AG04450 (cell line): ENCODE results near the gene ASCL2. TPM values are rescaled to one million over a fixed set of nuclear protein-coding genes. Genes with fewer than 3 reads are reported as not detected.

Experiments used
- CTCF ChIA-PET: fragments of 300-600, 350-600 bp; formaldehyde crosslinking; extraction: SDS; loops from one replicate; lab custom pipeline; 2022; ENCODE audit warnings: antibody characterized with exemption, inconsistent platforms; lab: Charles Lee
- POLR2A ChIA-PET: fragments of 350-600 bp; formaldehyde crosslinking; extraction: SDS; loops from one replicate; lab custom pipeline; 2021; ENCODE audit warnings: antibody characterized with exemption, inconsistent platforms; lab: Yijun Ruan, JAX
- DNase-seq: peaks from one replicate; pipeline ENCODE4 v3.0.0-alpha.2; 2011; ENCODE audit warnings: low read depth, low spot score
- H3K27ac ChIP-seq: one replicate; pipeline ENCODE4 v1.5.1; 2012; ENCODE audit warnings: low read depth, low read length, control low read depth
- H3K27me3 ChIP-seq: one replicate; pipeline ENCODE4 v1.6.0; 2012; ENCODE audit warnings: low read length; ENCODE audit not compliant: control insufficient read depth, insufficient read depth
- H3K4me3 ChIP-seq: 2 replicates; pipeline ENCODE4 v1.5.1; 2011; ENCODE audit warnings: mild to moderate bottlenecking, low read depth, low read length, control low read depth
- H3K9me3 ChIP-seq: 2 replicates; pipeline ENCODE4 v1.5.1; 2012; ENCODE audit warnings: low read length; ENCODE audit not compliant: control insufficient read depth, insufficient read depth
- CTCF ChIP-seq: IDR thresholded peaks from 2 replicates; pipeline ENCODE4 v1.5.1; 2011; ENCODE audit warnings: low read depth, low read length, control low read depth, inconsistent platforms
- polyA plus RNA-seq: library from polyadenylated mRNA; depleted of rRNA; stranded (reverse); fragments of >200 nt; gene quantifications from 2 replicates; pipeline ENCODE4 v1.2.3, GENCODE V29; 2011

Gene ASCL2
- polyA plus RNA-seq, 1 experiment: not detected

GRCh38 chr11:2233693-2234455 is 36.5 kb downstream of the ASCL2 start:
- CTCF ChIA-PET: no interaction called here
- no peak overlapping the region for H3K4me3 ChIP-seq
- POLR2A ChIA-PET: no interaction called here
- H3K9me3 ChIP-seq: no peaks in the 10 kb centered on the region
- no peak for TF ChIP-seq CTCF
- peaks cover 14% of the 10 kb centered on the region for H3K27me3 ChIP-seq
- H3K27ac ChIP-seq: no peak overlapping the region
- DNase-seq: no peak

- POLR2A ChIA-PET: no interaction called here
- no peak for TF ChIP-seq CTCF
- Histone ChIP-seq H3K4me3 (no peak overlapping the region), H3K27me3 (peaks cover 21% of the 10 kb centered on the region), H3K27ac (no peak overlapping the region), H3K9me3 (no peaks in the 10 kb centered on the region)
- CTCF ChIA-PET: interaction anchor here (0.6 to 1.5 kb wide), 3 partner anchors 15 to 188 kb away, joined by 3 read pairs; no protein-coding TSS in a partner anchor
- no peak for DNase-seq
Measured at GRCh38 chr11:2229713-2230297, 40.6 kb downstream of the ASCL2 start.

GRCh38 chr11:2224254-2224653 is 46.1 kb downstream of the ASCL2 start:
- Histone ChIP-seq H3K4me3 (no peak overlapping the region), H3K9me3 (no peaks in the 10 kb centered on the region), H3K27me3 (peaks cover 45% of the 10 kb centered on the region), H3K27ac (no peak overlapping the region)
- CTCF ChIA-PET: no interaction called here
- no peak for TF ChIP-seq CTCF
- no peak for DNase-seq
- POLR2A ChIA-PET: no interaction called here

- ChIA-PET CTCF (no interaction called here), POLR2A (no interaction called here)
- H3K27me3 ChIP-seq: peaks cover 45% of the 10 kb centered on the region
- no peak for DNase-seq
- H3K4me3 ChIP-seq: no peak overlapping the region
- TF ChIP-seq CTCF: no peak
- no peak overlapping the region for H3K27ac ChIP-seq
- H3K9me3 ChIP-seq: no peaks in the 10 kb centered on the region
Measured at GRCh38 chr11:2223153-2223794, 47.1 kb downstream of the ASCL2 start.

- no peak overlapping the region for H3K4me3 ChIP-seq
- CTCF ChIA-PET: no interaction called here
- POLR2A ChIA-PET: no interaction called here
Measured at GRCh38 chr11:2222451-2222850, 47.9 kb downstream of the ASCL2 start.

More at GRCh38 chr11:2222451-2222850, 47.9 kb downstream of the ASCL2 start:
- TF ChIP-seq CTCF: no peak
- H3K27ac ChIP-seq: no peak overlapping the region
- no peaks in the 10 kb centered on the region for H3K9me3 ChIP-seq
- H3K27me3 ChIP-seq: peaks cover 45% of the 10 kb centered on the region
- DNase-seq: no peak
